ENCODE results near the gene MAPK1. TPM values are rescaled to one million over a fixed set of nuclear protein-coding genes. Genes with fewer than 3 reads are reported as not detected.

MAPK1 gene
- total and polyA plus RNA-seq, 2 donors (not counting 3 experiments of a cell fraction or from before 2014, with no cell fraction given), result 50.9 to 163 TPM

- Histone ChIP-seq H3K9ac (replicated peaks; ENCODE audit: extremely low read depth, insufficient read depth, low read length) (no peak overlapping the region), H3K9me1 (replicated peaks; ENCODE audit: control insufficient read depth, extremely low read depth, insufficient read depth, low read length) (no peaks in the 10 kb centered on the region), H3K27me3 (ENCODE audit: control insufficient read depth in 2 of 2, insufficient read depth in 2 of 2, low read length in 2 of 2) (no peaks in the 10 kb centered on the region), H3K4me2 (ENCODE audit: insufficient read depth, low read length) (no peak overlapping the region), H3K4me1 (ENCODE audit: control insufficient read depth, extremely low read depth, insufficient read depth, low read length) (peaks cover 1% of the 10 kb centered on the region), H3K9me3 (replicated peaks; ENCODE audit: control insufficient read depth, insufficient read depth, low read length) (no peaks in the 10 kb centered on the region), H4K20me1 (replicated peaks; ENCODE audit: control insufficient read depth, extremely low read depth, insufficient read depth, low read length) (peaks cover 5% of the 10 kb centered on the region), H3K27ac (ENCODE audit: insufficient read depth, low read depth, low read length) (no peak overlapping the region), H2AFZ (ENCODE audit: low read depth, low read length) (no peak overlapping the region), H3K4me3 (replicated peaks in 1 of 3; ENCODE audit: insufficient read depth in 1 of 3, low read depth in 1 of 3, low read length in 3 of 3) (no peak overlapping the region), H3K79me2 (ENCODE audit: control insufficient read depth, insufficient read depth, low read length) (peaks cover 36% of the 10 kb centered on the region), H3K36me3 (ENCODE audit: control insufficient read depth in 2 of 2, extremely low read depth in 1 of 2, insufficient read depth in 2 of 2, low read length in 2 of 2) (peaks cover 7 to 19% of the 10 kb centered on the region in 2 experiments)
- TF ChIP-seq EZH2 (IDR thresholded peaks at IDR 0.05; ENCODE audit: borderline replicate concordance, low read depth, low read length, severe bottlenecking) (no peak), POLR2A (IDR thresholded peaks at IDR 0.05; ENCODE audit: low read depth, low read length) (no peak)
- POLR2A ChIA-PET, result no interaction called here
- no peak for FAIRE-seq
- dilution Hi-C loops (cut with MboI; ENCODE audit: extremely low pct_ligation_motif_present, low sequenced_read_pairs) (loop anchor here (25.0 kb wide), 1 partner anchor 133 kb away; no protein-coding TSS in a partner anchor), intact Hi-C loops (cut with micrococcal nuclease) (no loop called here)
- CTCF ChIA-PET, result no interaction called here
- BruUV-seq (replicated peaks), result no TSS peak
- no peak for DNase-seq (ENCODE audit: low read depth, low spot score)
Measured at GRCh38 chr22:21803811-21804249, 63.6 kb downstream of the MAPK1 start.

DNA sequence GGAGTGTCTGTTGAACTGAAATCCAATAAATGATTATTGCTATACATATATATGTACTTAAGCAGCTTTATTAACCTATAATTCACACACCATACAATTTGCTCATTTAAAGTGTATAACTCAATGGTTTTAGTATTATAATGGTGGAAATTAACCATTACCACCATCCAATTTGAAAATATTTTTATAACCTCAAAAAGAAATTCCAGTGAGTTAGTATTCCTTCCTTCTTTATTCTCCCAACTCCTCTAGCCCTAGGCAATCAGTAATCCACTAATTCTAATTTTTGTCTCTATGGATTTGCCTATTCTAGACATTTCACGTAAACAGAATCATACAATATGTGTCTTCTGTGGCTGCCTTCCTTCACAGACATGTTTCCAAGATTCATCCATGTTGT is 64.8 kb downstream of the MAPK1 start:
- H2AFZ ChIP-seq (ENCODE audit: low read depth, low read length), result no peak overlapping the region
- no peak overlapping the region for H3K4me2 ChIP-seq (ENCODE audit: insufficient read depth, low read length)
- ChIA-PET POLR2A (no interaction called here), CTCF (interaction anchor here (0.7 to 2.0 kb wide), 2 partner anchors 11 to 113 kb away, joined by 3 to 7 read pairs; no protein-coding TSS in a partner anchor)
- no peak overlapping the region for H3K4me3 ChIP-seq (replicated peaks in 1 of 3; ENCODE audit: insufficient read depth in 1 of 3, low read depth in 1 of 3, low read length in 3 of 3)
- no peak for FAIRE-seq
- DNase-seq (ENCODE audit: low read depth, low spot score), result no peak
- intact Hi-C loops (cut with micrococcal nuclease) (no loop called here), dilution Hi-C loops (cut with MboI; ENCODE audit: extremely low pct_ligation_motif_present, low sequenced_read_pairs) (loop anchor here (25.0 kb wide), 1 partner anchor 135 kb away; no protein-coding TSS in a partner anchor)
- H3K36me3 ChIP-seq (ENCODE audit: control insufficient read depth in 2 of 2, extremely low read depth in 1 of 2, insufficient read depth in 2 of 2, low read length in 2 of 2), result peaks cover 7 to 22% of the 10 kb centered on the region in 2 experiments
- H3K9me1 ChIP-seq (replicated peaks; ENCODE audit: control insufficient read depth, extremely low read depth, insufficient read depth, low read length), result no peaks in the 10 kb centered on the region
- no TSS peak for BruUV-seq (replicated peaks)
- TF ChIP-seq CTCF (IDR thresholded peaks at IDR 0.05; ENCODE audit: extremely low read depth in 1 of 2, insufficient read depth in 1 of 2, low read depth in 1 of 2, low read length in 2 of 2), result no peak
- TF ChIP-seq POLR2AphosphoS5 (IDR thresholded peaks at IDR 0.05; ENCODE audit: insufficient read depth, low read depth, low read length), result no peak
- no peak for TF ChIP-seq FOS (IDR thresholded peaks at IDR 0.05; ENCODE audit: borderline replicate concordance, insufficient read depth, low read length)
- TF ChIP-seq, protein P1, sequence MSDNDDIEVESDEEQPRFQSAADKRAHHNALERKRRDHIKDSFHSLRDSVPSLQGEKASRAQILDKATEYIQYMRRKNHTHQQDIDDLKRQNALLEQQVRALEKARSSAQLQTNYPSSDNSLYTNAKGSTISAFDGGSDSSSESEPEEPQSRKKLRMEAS (IDR thresholded peaks at IDR 0.05; ENCODE audit: insufficient read depth, insufficient read length), result no peak
- no peak for TF ChIP-seq JUN (IDR thresholded peaks at IDR 0.05; ENCODE audit: borderline replicate concordance, insufficient read depth, insufficient read length, low read depth)
- no peak for TF ChIP-seq POLR2A (IDR thresholded peaks at IDR 0.05; ENCODE audit: low read depth, low read length)
- no peaks in the 10 kb centered on the region for H3K9me3 ChIP-seq (replicated peaks; ENCODE audit: control insufficient read depth, insufficient read depth, low read length)
- peaks cover 10% of the 10 kb centered on the region for H3K4me1 ChIP-seq (ENCODE audit: control insufficient read depth, extremely low read depth, insufficient read depth, low read length)
- no peak overlapping the region for H3K9ac ChIP-seq (replicated peaks; ENCODE audit: extremely low read depth, insufficient read depth, low read length)
- peaks cover 5% of the 10 kb centered on the region for H4K20me1 ChIP-seq (replicated peaks; ENCODE audit: control insufficient read depth, extremely low read depth, insufficient read depth, low read length)
- H3K27ac ChIP-seq (ENCODE audit: insufficient read depth, low read depth, low read length), result no peak overlapping the region
- peaks cover 26% of the 10 kb centered on the region for H3K79me2 ChIP-seq (ENCODE audit: control insufficient read depth, insufficient read depth, low read length)
- no peaks in the 10 kb centered on the region for H3K27me3 ChIP-seq (ENCODE audit: control insufficient read depth in 2 of 2, insufficient read depth in 2 of 2, low read length in 2 of 2)

Measured in endothelial cell of umbilical vein (primary cell).